HG02840 (cell line): ENCODE results near the gene CFAP46.

Source experiments
- ATAC-seq: cut with Tn5 transposase; IDR thresholded peaks from one replicate; pipeline ENCODE4 v1.9.1; 2021; ENCODE audit warnings: mild to moderate bottlenecking, moderate library complexity, moderate number of reproducible peaks; ENCODE audit not compliant: unreplicated experiment, low FRiP score

CFAP46 gene

DNA sequence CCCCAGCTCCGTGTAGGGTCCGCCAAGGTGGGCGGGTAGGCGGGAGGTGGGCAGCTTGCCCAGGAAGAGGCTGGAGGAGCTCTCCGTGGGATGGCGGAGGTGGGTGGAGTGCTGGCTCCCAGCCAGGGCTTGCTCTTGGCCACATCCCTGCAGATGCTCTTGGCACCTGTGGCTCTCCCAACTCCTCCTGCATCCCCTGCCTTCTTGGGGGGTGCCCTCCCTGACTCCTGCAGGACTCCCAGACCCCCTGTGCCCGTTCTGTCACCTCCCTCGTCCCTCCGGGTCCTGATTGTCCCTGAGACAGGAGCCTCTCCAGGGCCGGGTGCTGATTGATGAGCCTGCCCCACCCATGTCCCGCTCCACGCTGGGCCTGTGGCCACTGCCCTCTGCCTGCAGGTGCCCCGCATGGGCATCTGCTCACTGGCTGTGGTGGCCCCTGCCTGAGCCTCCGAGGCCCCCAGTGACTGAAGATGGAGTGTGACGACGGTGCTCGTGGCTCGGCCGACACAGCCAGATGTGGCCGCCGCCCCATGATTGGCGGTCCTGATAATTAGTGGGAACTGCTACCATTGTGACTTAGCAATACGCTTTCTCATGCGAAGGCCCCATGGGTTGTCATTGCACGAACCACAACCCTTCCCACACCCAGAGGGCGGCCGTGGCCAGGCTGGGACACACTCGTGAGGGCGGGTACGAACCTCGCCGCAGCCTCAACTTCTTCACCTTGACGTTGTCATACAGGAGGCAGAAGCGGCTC lies 23.6 kb downstream of the CFAP46 start:
- no peak for ATAC-seq

DNA sequence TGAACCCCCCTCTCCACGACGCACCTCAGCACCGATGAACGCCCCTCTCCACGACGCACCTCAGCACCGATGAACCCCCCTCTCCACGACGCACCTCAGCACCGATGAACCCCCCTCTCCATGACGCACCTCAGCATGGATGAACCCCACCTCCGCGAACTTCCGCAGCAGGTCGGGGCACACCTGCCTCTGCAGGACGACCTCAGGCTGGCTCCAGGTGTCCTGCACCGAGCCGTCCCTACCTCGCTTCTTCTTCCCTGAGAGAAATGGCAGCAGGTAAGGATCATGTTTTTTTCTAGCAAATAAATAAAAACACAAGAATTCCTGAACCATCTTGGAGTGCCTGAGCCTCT lies 24.1 kb downstream of the CFAP46 start:
- ATAC-seq = no peak

DNA sequence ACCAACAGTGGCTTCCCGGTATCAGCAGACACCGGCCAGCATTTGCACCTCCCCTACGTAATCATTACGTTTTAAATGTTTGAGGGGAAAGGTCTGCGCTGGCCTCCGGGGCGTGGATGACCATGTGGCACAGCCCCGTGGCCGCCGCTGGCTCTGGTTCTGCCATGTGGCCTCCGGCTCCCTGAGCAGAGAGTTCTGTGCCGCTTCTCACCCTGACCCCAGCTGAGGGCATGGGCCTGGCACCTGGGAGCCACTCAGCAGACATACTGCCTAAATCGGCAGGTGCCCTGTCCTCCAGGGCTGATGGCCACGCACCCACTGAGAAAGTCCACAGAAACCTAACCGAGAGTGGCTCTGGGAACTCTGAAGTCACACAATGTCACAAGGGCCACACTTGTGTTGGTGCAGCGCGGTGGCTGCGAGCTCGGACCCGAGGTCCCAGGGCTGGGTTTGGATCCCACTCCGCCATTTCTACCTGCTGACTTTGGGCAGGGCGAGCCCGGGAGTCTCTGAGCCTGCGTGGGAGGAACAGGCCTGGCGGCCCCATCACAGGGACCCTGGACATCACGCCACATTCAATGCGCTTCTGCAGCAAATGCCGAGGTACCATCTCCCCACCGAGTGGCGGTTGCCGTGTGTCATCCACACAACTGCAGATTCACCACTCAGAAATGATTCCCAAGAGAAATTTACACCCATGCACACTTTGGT lies 25.3 kb downstream of the CFAP46 start:
- ATAC-seq = no peak

DNA sequence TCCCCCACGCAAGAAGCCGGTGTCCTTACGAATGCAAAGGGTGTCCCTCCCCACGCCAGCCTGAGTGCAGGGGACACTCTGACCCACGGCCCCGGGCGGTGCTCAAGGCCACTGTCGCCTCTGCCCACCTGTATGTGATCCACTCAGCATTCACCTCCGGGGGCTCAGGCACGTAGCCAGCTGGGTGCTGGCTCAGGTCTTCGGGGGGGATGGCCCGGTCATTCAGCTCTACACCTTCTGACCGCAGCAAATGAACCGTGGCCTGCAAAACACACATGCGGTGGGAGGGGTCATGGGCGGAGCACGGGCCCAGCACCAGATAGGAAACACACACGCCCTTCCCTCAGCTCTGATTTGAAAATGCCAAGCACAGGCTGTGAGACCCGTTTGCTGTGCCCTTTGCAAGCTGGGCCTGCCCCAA lies 25.9 kb downstream of the CFAP46 start:
- no peak for ATAC-seq

DNA sequence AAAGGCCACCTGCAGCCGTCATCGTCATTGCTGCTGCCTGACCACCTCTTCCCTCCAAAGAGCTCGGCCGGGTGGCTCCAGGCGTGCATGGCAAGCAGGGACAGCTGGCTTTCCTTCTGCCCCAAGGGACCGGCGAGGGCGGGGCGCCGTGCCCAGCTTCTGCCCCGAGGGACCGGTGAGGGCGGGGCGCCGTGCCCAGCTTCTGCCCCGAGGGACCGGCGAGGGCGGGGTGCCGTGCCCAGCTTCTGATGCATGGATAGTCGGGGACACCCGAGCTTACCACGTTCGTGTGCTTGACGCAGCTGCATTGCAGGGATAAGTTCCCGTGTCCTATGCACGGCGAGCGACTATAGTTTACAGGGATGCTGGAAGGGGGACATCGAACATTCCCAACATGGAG lies 27.0 kb downstream of the CFAP46 start:
- no peak for ATAC-seq

DNA sequence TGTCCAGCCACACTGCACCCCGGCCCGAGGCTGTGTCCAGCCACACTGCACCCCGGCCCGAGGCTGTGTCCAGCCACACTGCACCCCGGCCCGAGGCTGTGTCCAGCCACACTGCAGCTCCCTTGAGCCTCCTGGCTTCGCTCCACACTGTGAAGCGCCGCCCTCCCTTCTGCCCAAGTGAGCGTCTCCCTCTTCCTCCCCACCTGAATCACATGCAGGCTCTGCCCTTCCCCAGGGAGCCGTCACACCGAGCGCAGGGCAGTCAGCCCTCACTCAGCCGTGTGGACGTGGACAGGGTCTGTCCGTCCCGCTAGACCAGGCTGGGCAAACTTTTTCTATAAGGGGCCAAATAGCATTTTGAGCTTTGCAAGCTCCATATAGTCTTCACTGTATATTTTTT lies 27.6 kb downstream of the CFAP46 start:
- no peak for ATAC-seq

DNA sequence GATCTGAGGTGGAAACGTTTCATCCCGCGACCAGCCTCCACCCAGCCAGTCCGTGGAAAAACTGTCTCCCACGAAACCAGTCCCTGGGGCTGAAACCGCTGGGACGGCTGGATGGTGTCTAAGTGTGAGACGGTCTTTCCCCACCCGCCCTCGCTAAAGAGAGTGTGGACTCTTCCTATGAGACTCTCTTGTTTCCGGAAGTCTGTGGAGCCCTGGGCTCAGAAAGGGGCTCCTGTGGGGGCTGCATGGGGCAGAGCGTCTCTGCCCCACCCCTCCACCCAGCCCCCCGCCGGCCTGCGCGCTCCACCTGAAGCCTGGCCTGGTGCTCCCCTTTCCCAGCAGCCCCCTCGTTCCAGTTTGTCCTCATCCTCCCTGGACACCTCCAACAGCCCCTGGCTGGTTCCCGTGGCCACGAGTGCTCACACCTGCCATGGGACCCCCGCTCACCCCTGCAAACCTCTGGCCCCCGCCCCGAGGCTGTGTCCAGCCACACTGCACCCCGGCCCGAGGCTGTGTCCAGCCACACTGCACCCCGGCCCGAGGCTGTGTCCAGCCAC lies 28.7 kb downstream of the CFAP46 start:
- ATAC-seq = no peak

DNA sequence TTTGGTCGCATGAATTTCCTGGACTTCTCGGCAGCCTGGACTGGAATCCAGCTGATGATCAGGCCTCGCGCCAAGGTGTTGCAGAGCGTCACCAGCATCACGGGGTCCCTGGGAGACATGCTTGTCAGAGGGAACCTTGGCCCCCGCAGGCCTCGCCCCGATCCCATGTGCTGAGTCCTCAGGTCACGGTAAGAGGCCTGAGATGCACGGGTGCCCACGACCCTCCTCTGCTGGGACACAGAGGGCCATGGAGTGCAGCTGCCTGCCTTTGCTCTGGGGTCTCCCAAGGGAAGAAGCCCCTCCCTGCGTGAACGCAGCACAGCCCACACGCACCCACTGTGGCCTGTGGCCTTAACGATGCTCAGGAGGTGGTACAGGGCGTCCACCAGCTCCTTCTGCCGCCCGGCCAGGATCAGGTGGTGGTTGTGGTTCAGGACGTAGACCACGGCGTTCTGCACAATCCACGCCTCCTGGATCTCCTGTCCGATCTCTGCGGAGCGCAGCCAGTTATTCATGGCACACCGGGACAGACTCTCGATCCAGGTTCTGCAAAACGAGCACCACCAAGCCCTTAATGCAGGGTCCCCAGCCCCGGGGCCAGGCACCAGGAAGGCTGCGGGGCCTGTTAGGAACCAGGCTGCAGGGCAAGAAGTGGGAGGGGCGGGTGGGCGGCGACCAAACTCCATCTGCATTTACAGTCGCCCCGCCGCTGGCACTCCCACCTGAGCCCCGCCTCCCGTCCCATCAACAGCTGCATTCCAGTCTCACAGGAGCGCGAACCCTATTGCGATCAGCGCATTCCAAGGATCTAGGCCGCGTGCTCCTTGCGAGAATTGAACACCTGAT lies 29.4 kb downstream of the CFAP46 start:
- ATAC-seq = no peak

DNA sequence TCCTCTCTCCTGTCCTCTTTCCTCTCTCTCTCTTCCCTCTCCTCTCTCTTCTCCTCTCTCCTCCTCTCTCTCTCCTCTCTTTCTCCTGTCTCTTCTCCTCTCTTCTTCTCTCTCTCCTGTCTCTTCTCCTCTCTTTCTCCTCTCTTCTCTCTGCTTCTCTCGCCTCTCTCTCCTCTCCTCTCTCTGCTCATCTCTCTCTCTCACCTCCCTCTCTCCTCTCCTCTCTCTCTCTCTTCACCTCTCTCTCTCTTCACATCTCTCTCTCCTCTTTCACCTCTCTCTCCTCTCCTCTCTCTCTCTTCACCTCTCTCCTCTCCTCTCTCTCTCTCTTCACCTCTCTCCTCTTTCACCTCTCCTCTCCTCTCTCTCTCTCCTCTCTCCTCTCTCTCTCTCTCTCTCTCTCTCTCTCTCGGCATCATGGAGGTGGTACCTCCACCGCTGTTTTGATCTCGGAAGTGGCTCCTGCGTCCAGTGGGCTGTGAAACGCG lies 30.1 kb downstream of the CFAP46 start:
- no peak for ATAC-seq

DNA sequence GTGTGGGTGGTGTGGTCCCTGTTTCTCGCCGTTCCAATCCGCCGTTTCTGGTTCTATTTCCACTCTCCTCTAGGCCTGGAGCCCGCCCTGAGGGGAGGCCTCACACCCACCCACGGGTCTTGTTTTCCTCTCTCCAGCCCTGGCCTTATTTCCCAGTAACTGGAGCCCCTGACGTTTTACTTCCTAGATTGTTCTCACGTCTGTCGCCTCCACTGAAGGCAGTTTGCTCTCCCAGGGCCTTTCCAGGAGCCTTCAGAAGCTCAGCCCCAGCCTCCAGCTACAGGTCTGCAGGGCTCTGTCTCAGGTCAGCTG lies 30.6 kb downstream of the CFAP46 start:
- ATAC-seq = no peak

DNA sequence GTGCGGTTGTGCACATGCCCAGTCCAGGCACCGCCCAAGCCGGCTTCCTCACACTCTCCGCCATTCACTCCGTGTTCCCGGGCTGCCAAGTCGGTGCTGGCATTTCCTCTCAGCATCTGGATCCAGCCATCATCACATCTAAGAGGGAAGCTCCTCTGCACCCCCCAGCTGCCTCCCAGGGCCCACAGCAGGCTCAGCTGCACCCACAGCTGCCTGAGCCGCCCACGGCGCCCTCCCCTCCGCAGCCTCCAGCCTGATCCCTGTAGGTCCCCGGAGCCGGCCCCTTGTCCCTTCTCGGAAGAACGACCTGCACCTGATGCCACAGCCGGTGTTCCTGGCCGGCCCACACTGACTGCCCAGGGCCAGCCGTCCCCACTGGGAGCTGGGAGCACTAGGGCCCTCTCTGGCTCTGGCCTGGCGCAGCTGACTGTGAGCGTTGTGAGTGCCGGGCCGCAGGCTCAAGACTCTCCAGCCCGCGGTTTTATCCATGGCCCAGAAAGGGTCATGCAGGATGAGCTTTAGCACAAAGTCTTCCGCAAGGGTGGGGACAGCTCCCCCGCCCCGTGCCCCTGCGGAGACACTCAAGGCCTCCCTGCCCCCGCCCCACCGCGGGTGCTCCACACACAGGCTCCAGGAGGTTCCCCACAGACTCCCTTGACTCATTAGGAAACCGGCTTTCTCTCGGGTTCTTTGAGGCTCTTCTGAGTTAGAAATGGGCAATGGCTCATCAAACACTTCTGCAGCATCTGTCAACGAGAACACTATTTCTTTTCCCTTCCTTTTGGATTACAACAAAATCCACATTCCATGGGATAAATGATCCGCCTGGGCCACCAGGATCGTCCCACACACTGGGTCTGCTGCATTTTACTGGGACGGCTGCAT lies 31.2 kb downstream of the CFAP46 start:
- ATAC-seq = no peak

DNA sequence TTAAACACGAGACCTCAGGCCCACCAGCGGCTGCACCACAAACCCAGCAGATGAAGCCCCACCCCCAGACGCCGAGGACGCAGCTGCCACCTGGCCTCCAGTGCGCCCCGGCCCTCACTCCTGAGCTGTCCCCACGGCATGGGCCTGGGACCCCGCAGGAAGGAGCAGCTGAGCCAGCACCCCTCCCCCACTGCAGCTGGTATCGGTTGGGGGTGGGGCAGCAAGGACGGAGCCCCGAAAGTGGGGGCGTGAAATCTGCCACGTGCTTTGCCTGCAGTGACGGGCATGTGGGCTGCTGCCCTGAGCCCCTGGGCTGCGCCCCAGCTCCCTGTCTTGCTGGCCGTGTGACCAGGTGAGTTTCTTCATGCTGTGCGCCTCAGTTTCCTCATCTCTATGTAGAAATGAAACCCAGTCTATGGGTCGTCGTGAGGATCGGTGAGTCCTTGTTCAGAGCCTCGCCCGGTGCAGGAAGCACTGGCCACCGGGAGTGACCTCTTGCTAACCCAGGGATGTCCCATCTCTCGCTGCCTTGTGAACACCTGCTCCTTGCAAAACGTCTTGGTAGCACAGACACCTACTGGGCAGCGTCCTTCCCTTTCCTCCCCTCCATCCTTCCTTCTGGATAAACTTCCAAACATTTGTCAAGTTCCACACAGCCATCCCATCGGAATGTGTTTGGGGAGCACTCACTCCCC lies 32.0 kb downstream of the CFAP46 start:
- ATAC-seq = no peak

DNA sequence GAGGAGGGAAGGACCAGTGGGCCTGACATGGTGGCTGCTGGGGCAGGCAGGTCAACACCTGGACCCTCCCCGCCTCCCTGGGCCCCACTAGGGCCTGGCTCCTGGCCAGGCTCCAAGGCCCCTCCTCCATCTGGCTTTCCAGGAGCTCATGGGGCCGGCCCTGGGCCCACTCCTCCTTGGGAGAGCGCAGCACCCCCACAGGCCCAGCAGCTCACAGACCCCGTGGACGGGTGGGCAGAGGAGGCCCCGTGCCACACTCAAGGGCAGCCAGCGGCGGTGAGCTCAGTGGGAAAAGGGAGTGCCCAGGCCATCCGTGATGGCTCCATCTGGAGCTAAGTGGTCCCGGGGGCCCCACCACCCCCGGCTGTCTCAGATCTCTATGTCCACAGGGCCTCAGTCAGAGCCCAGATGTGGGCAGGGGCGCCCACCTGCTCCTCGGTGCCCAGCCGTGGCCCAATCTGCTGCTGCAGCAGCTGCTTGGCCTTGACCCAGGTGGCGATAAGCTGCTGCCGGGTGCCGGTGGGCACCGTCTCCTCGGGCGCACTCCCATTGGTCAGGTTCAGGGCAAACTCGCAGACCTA lies 32.8 kb downstream of the CFAP46 start:
- ATAC-seq = no peak

DNA sequence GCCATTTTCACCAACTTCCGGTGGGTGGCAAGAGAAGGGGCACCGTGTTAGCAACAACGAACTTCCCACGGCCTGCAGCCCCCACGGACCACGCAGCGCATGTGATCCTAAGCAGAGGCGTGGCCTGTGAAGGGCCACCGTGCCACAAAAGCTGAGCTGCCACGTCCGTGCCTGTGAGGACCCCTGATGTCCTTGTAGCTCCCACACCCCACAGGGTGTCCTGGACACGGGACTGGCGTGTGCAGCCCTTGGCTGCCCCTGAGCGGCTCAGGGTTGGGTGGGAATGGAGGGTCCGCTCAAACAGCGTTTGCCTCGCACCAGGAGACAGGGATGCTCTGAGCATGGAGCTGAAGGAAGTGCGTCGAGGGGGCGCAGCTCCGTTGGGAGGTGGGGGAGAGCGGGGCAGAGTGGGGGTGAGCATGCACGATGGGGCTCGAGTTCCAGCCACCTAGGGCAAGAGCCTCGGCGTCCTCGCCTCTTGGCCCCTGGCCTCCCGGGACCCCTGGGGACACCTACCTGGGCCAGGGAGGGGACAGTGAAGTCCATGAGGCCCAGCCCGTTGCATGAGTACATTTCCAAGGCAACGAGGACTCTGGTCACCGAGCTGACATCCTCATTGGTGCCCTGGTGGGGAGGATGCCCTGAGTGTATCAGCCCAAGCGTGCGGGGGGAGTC lies 33.6 kb downstream of the CFAP46 start:
- no peak for ATAC-seq

DNA sequence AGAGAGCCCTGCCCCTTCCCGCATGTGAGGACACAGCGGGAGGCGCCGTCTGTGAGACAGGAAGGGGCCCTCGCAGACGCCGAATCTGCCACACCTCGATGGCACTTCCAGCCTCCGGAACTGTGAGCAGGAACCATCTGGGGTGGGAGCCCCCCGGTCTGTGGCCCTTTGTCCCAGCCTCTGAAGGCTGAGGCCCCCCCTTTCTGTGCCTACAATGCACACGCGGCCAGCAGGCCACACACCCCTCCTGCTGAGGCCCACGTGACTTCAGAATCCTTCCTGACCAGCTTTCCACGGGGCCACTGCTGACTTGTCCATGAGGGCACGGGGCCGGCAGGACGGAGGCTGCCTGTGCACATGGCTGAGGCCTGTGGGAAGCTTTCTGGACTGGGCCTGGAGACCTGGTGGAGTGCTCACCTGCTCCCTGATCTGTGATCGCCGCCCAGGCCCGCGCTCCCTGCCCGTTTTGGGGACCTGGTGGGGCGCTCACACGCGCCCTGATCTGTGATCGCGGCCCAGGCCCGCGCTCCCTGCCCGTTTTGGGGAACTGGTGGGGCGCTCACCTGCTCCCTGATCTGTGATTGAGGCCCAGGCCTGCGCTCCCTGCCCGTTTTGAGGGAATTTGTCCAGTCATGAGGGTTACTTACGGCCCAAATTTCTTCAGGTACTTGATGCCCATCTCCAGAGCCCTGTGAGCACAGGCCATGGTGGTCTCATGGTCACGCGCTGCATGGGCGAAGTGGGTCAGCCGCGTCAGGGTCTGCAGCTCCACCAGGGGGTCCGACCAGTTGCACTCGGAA lies 34.3 kb downstream of the CFAP46 start:
- ATAC-seq = no peak

DNA sequence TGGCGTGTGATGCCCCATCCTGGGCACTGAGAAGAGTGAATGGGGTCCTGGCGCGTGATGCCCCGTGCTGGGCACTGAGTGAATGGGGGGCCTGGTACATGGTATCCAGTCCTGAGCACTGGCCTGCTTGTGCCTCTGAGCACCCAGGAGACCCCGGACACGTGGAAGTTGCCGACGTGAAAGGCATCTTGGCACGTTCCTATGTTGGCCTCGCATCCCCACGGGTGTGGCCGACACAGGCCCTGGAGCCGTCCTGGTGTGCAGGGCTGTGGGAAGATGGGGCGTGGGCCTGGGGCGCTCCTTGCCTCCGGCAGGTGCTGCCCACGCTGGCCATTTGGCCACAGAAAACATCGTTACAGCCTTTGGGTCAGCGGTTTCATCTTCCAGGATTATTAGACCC lies 35.5 kb downstream of the CFAP46 start:
- no peak for ATAC-seq

DNA sequence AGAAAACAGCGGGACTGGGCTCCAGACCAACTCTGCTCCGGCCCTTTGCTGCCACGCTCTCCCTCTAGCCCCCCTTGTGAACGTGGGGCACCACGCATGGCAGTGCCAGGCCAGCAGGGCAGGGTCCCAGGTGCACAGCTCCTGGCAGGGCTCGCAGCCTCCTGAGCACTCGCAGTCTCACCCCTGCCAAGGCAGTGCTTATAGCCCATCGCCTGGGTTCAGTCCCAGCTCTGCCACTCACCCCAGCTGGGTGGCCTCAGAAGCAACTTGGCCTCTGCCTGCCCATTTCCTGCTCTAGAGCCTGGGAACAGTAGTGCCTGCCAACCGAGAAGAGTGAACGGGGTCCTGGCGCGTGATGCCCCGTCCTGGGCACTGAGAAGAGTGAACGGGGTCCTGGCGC lies 36.3 kb downstream of the CFAP46 start:
- no peak for ATAC-seq

DNA sequence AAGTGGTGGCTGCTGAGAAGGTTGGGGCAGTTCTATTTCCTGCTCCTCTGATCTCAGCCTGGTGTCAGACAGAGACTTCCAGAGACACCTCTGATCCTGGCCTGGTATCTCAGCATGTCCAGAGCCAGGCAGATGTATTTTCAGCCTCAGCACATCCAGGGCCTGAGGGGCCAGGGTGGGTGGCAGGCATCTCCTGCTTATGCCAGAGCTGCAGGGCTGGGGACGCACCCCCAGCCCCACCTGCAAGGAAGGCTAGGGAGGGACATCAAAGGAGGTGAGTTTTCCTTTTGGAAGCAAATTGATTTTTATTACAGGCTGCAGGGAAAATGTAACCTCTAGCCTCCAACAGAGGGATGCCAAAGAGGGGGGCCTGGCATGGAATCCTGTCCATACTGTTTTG lies 36.7 kb downstream of the CFAP46 start:
- no peak for ATAC-seq
